Spleen (tissue), 7 donors: ENCODE data around the gene DHDH.

Source experiments
- POLR2A ChIP-seq, 3 donors: fragments of 450-650 bp; IDR thresholded peaks; one replicate each; pipeline ENCODE4 v1.5.1; 2017; ENCODE audit warnings: antibody characterized with exemption in 3 of 3, mild to moderate bottlenecking in 1 of 3
- POLR2AphosphoS5 ChIP-seq, 3 donors: sonication (generic); formaldehyde crosslinking; IDR thresholded peaks; one replicate each; pipeline ENCODE4 v1.5.1; 2017; ENCODE audit warnings: antibody characterized with exemption in 3 of 3
- TF ChIP-seq, protein P1 (sequence below), 11 experiments: fragments of 200-600 bp in 7 of 11; fragments of 450-650 bp in 4 of 11; sonication (generic) in 4 of 11; IDR thresholded peaks in 8 of 11; conservative IDR thresholded peaks in 3 of 11; 1 replicate in 7 of 11; 2 replicates in 4 of 11; pipeline versions ENCODE4 v1.4.0 to v1.8.0; 2016 to 2021; ENCODE audit warnings: antibody characterized with exemption in 11 of 11, inconsistent platforms in 4 of 11, mild to moderate bottlenecking in 1 of 11
- donor health status: DM: no; HTN: no; CAD: no; lungs with moderate emphysema.
- donor health status: DM: no; HTN: no; CAD: no.
- donor health status: DM: no; HTN: no; CAD: no.

GRCh38 chr19:48943081-48943480, 9.6 kb downstream of the DHDH start:
- TF ChIP-seq, protein P1, sequence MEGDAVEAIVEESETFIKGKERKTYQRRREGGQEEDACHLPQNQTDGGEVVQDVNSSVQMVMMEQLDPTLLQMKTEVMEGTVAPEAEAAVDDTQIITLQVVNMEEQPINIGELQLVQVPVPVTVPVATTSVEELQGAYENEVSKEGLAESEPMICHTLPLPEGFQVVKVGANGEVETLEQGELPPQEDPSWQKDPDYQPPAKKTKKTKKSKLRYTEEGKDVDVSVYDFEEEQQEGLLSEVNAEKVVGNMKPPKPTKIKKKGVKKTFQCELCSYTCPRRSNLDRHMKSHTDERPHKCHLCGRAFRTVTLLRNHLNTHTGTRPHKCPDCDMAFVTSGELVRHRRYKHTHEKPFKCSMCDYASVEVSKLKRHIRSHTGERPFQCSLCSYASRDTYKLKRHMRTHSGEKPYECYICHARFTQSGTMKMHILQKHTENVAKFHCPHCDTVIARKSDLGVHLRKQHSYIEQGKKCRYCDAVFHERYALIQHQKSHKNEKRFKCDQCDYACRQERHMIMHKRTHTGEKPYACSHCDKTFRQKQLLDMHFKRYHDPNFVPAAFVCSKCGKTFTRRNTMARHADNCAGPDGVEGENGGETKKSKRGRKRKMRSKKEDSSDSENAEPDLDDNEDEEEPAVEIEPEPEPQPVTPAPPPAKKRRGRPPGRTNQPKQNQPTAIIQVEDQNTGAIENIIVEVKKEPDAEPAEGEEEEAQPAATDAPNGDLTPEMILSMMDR (IDR thresholded peaks at IDR 0.05 in 8 of 11, conservative IDR thresholded peaks at IDR 0.05 in 3 of 11): no peak
- TF ChIP-seq POLR2A (IDR thresholded peaks at IDR 0.05): no peak
- no peak for TF ChIP-seq POLR2AphosphoS5 (IDR thresholded peaks at IDR 0.05)
